Cardiac muscle cell (in vitro differentiated cells and primary cell): Measurements from ENCODE around the gene NBAS. TPM values are rescaled to one million over a fixed set of nuclear protein-coding genes. Genes with fewer than 3 reads are reported as not detected.

Experiments used
- DNase-seq, 2 donors: peaks; one replicate each; pipeline versions ENCODE4 v3.0.0 to v3.0.0-alpha.2; 2010 to 2017; ENCODE audit warnings: low read depth in 1 of 2, low spot score in 1 of 2
- H3K27ac ChIP-seq: fragments of 200-600 bp; sonication (generic); 2 replicates; pipeline ENCODE4 v1.5.1; 2016
- H3K27me3 ChIP-seq: fragments of 200-600 bp; sonication (generic); 2 replicates; pipeline ENCODE4 v1.6.0; 2016; ENCODE audit warnings: control low read depth
- H3K36me3 ChIP-seq: fragments of 200-600 bp; sonication (generic); 2 replicates; pipeline ENCODE4 v1.5.1; 2016; ENCODE audit warnings: control low read depth
- H3K4me1 ChIP-seq: fragments of 200-600 bp; sonication (generic); 2 replicates; pipeline ENCODE4 v1.8.1; 2017; ENCODE audit warnings: low read depth, mild to moderate bottlenecking, mixed run types
- H3K4me3 ChIP-seq: fragments of 200-600 bp; sonication (generic); 2 replicates; pipeline ENCODE4 v1.5.1; 2016; ENCODE audit warnings: mild to moderate bottlenecking
- H3K9me3 ChIP-seq: fragments of 200-600 bp; sonication (generic); 2 replicates; pipeline ENCODE4 v1.5.1; 2017; ENCODE audit warnings: low read depth, mild to moderate bottlenecking, control low read depth
- CTCF ChIP-seq: IDR thresholded peaks from 2 replicates; pipeline ENCODE4 v1.5.1; 2012; ENCODE audit warnings: low read depth, mild to moderate bottlenecking, low read length
- polyA plus RNA-seq: library from polyadenylated mRNA; unstranded; fragments of >200 nt; fragmentation: Nextera tagmentation; extraction: Ambion mirVana; gene quantifications from 2 replicates; pipeline ENCODE4 v1.2.1, GENCODE V29; 2016
- total RNA-seq: library from RNA; depleted of rRNA; stranded (reverse); fragments of >200 nt; gene quantifications from 2 replicates; pipeline ENCODE4 v1.2.3, GENCODE V29; 2016

The NBAS gene
- total and polyA plus RNA-seq, 2 experiments from 2014 or later, result 32.4 to 74.8 TPM

- no peak for DNase-seq
Measured at GRCh38 chr2:15363734-15364133, 197.4 kb downstream of the NBAS start.

GRCh38 chr2:15363142-15363541 lies 198.0 kb downstream of the NBAS start:
- Histone ChIP-seq H3K9me3 (no peaks in the 10 kb centered on the region), H3K36me3 (no peaks in the 10 kb centered on the region), H3K27me3 (no peaks in the 10 kb centered on the region), H3K27ac (no peak overlapping the region), H3K4me1 (no peaks in the 10 kb centered on the region), H3K4me3 (no peak overlapping the region)
- TF ChIP-seq CTCF, result no peak
- peak in 1 of 2 donors; percentile 29 for DNase-seq

More at GRCh38 chr2:15363734-15364133, 197.4 kb downstream of the NBAS start:
- no peak overlapping the region for H3K4me3 ChIP-seq
- H3K4me1 ChIP-seq, result no peaks in the 10 kb centered on the region
- no peak for TF ChIP-seq CTCF
- H3K36me3 ChIP-seq, result no peaks in the 10 kb centered on the region
- H3K9me3 ChIP-seq, result no peaks in the 10 kb centered on the region
- H3K27ac ChIP-seq, result no peak overlapping the region
- no peaks in the 10 kb centered on the region for H3K27me3 ChIP-seq

GRCh38 chr2:15359716-15360531 lies 201.2 kb downstream of the NBAS start:
- H3K27me3 ChIP-seq, result no peaks in the 10 kb centered on the region
- H3K4me1 ChIP-seq, result no peaks in the 10 kb centered on the region
- DNase-seq, result peak in 1 of 2 donors; percentile 53
- no peak for TF ChIP-seq CTCF
- peaks cover 2% of the 10 kb centered on the region for H3K36me3 ChIP-seq
- H3K9me3 ChIP-seq, result no peaks in the 10 kb centered on the region
- H3K27ac ChIP-seq, result no peak overlapping the region
- H3K4me3 ChIP-seq, result no peak overlapping the region

- H3K27me3 ChIP-seq, result no peaks in the 10 kb centered on the region
- TF ChIP-seq CTCF, result no peak
- no peak overlapping the region for H3K27ac ChIP-seq
- H3K36me3 ChIP-seq, result peaks cover 2% of the 10 kb centered on the region
- H3K9me3 ChIP-seq, result no peaks in the 10 kb centered on the region
- no peak overlapping the region for H3K4me3 ChIP-seq
- DNase-seq, result no peak
- H3K4me1 ChIP-seq, result no peaks in the 10 kb centered on the region
Measured at GRCh38 chr2:15357922-15358321, 203.2 kb downstream of the NBAS start.

- Histone ChIP-seq H3K27ac (no peak overlapping the region), H3K4me3 (no peak overlapping the region), H3K4me1 (no peaks in the 10 kb centered on the region), H3K36me3 (peaks cover 2% of the 10 kb centered on the region), H3K9me3 (no peaks in the 10 kb centered on the region), H3K27me3 (no peaks in the 10 kb centered on the region)
- no peak for TF ChIP-seq CTCF
- DNase-seq, result no peak
Measured at GRCh38 chr2:15357186-15357585, 203.9 kb downstream of the NBAS start.
